ENCODE measurements around the gene SYMPK. TPM values are rescaled to one million over a fixed set of nuclear protein-coding genes. Genes with fewer than 3 reads are reported as not detected.

SYMPK gene
- total RNA-seq, 1 donor from 2014 or later = 115 TPM

DNA sequence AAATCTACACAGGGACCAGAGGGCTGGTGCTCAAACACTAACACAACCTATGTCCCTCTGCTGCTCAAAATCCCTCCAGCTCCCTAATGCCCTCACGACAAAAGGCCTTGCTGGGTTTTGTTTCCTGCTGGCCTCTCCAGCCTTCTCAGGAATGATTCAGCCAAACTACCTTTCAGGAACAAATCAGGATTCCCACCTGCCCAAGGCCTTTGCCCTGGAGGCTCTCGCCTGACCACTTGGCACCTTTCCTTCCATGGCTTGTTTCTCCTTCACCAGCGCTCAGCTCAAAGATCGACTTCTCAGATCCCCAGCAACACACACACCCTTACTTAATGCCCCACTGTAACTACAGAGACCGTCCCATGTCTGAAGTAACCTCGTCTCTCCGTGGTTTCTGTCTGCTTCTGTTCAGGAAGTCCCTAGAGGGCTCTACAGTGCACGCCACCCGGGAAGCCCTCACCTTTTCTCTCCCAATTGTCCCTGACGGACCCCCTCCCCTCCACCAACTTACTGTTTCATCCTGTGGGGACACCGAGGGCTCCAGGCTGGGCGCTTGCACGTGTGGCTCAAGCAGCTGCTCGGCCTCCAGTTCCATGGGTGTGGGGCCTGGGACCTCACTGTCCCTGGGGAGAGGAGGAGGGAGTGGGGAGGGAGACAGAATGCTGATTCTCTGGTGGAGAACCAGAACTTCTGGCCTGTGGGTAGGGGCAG is 90.7 kb downstream of the SYMPK start:
- H3K27ac Mint-ChIP-seq (ENCODE audit: unreplicated experiment) = peak overlapping the region; percentile 88
- peaks cover 26% of the 10 kb centered on the region for H3K27me3 Mint-ChIP-seq (ENCODE audit: low read depth)
- TF ChIP-seq, protein P1, sequence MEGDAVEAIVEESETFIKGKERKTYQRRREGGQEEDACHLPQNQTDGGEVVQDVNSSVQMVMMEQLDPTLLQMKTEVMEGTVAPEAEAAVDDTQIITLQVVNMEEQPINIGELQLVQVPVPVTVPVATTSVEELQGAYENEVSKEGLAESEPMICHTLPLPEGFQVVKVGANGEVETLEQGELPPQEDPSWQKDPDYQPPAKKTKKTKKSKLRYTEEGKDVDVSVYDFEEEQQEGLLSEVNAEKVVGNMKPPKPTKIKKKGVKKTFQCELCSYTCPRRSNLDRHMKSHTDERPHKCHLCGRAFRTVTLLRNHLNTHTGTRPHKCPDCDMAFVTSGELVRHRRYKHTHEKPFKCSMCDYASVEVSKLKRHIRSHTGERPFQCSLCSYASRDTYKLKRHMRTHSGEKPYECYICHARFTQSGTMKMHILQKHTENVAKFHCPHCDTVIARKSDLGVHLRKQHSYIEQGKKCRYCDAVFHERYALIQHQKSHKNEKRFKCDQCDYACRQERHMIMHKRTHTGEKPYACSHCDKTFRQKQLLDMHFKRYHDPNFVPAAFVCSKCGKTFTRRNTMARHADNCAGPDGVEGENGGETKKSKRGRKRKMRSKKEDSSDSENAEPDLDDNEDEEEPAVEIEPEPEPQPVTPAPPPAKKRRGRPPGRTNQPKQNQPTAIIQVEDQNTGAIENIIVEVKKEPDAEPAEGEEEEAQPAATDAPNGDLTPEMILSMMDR (conservative IDR thresholded peaks at IDR 0.05) = no peak
- peaks cover 14% of the 10 kb centered on the region for H3K36me3 Mint-ChIP-seq (ENCODE audit: low read depth)
- H3K4me1 Mint-ChIP-seq = peaks cover 23% of the 10 kb centered on the region
- DNase-seq (ENCODE audit: low read depth, low spot score) = no peak
- peak overlapping the region; percentile 81 for H3K4me3 Mint-ChIP-seq
- no peaks in the 10 kb centered on the region for H3K9me3 Mint-ChIP-seq

DNA sequence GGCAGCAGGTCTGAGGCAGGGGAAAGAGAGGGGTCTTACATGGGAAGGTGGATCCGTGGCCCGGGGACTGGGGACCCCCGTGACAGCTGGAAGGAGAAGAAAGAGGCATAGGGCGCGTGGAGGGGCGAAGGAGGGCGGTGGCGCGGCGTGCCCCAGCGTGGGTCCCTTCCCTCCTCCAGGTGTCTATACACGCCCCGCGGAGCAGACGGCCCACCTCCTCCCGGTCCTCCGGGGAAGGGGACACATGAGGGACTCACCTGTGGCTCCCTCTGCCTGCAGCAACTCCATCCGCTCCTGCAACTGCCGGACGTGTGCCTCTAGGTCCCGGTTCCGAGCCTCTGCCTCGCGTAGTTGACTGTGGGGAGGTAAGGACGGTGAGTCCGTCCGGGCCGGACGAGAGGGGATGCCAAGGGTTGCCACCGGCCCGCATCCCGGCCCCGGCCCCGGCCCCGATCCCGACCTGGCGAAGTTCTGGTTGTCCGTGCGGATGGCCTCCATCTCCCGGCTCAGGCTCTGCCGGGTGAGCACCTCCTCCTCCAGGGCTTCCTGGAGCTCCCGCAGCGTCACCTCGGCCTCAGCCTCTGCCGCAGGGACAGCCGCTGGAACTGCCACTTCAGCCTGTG is 91.5 kb downstream of the SYMPK start:
- H3K36me3 Mint-ChIP-seq (ENCODE audit: low read depth) = peaks cover 10% of the 10 kb centered on the region
- TF ChIP-seq, protein P1 (conservative IDR thresholded peaks at IDR 0.05) = no peak
- peak overlapping the region; percentile 96 for H3K27ac Mint-ChIP-seq (ENCODE audit: unreplicated experiment)
- peaks cover 26% of the 10 kb centered on the region for H3K27me3 Mint-ChIP-seq (ENCODE audit: low read depth)
- peak overlapping the region; percentile 83 for H3K4me3 Mint-ChIP-seq
- peaks cover 27% of the 10 kb centered on the region for H3K4me1 Mint-ChIP-seq
- DNase-seq (ENCODE audit: low read depth, low spot score) = no peak
- H3K9me3 Mint-ChIP-seq = no peaks in the 10 kb centered on the region

- no peaks in the 10 kb centered on the region for H3K9me3 Mint-ChIP-seq
- H3K27me3 Mint-ChIP-seq (ENCODE audit: low read depth) = peaks cover 26% of the 10 kb centered on the region
- H3K4me1 Mint-ChIP-seq = peaks cover 27% of the 10 kb centered on the region
- peak; percentile 95 for DNase-seq (ENCODE audit: low read depth, low spot score)
- peak overlapping the region; percentile 98 for H3K4me3 Mint-ChIP-seq
- H3K36me3 Mint-ChIP-seq (ENCODE audit: low read depth) = peaks cover 10% of the 10 kb centered on the region
- TF ChIP-seq, protein P1 (conservative IDR thresholded peaks at IDR 0.05) = peak; percentile 98
- H3K27ac Mint-ChIP-seq (ENCODE audit: unreplicated experiment) = peak overlapping the region; percentile 97
These were observed 92.5 kb downstream of the SYMPK start for GRCh38 chr19:45770192-45771101.

GRCh38 chr19:45769821-45770191 is 93.1 kb downstream of the SYMPK start:
- DNase-seq (ENCODE audit: low read depth, low spot score) = no peak
- TF ChIP-seq, protein P1 (conservative IDR thresholded peaks at IDR 0.05) = no peak
- H3K9me3 Mint-ChIP-seq = no peaks in the 10 kb centered on the region
- H3K36me3 Mint-ChIP-seq (ENCODE audit: low read depth) = peaks cover 10% of the 10 kb centered on the region
- H3K27ac Mint-ChIP-seq (ENCODE audit: unreplicated experiment) = peak overlapping the region; percentile 96
- H3K4me1 Mint-ChIP-seq = peaks cover 31% of the 10 kb centered on the region
- peak overlapping the region; percentile 98 for H3K4me3 Mint-ChIP-seq
- H3K27me3 Mint-ChIP-seq (ENCODE audit: low read depth) = peaks cover 29% of the 10 kb centered on the region

GRCh38 chr19:45768984-45769782 is 93.8 kb downstream of the SYMPK start, which contains the start of gene SIX5:
Gene SIX5 (minus strand): TSS chr19:45769252. CDS start chr19:45768844, 408 bp downstream.
- Mint-ChIP-seq H3K27ac (ENCODE audit: unreplicated experiment) (peak within 1 kb of the TSS; percentile 100), H3K4me1 (peaks cover 35% of the 10 kb centered on the region), H3K4me3 (peak within 1 kb of the TSS; percentile 98), H3K36me3 (ENCODE audit: low read depth) (peaks cover 10% of the 10 kb centered on the region), H3K9me3 (no peaks in the 10 kb centered on the region), H3K27me3 (ENCODE audit: low read depth) (peaks cover 30% of the 10 kb centered on the region)
- DNase-seq (ENCODE audit: low read depth, low spot score) = peak; percentile 96
- TF ChIP-seq, protein P1 (conservative IDR thresholded peaks at IDR 0.05) = no peak
